T-cell (primary cell): ENCODE measurements around the gene PLAU. TPM values are rescaled to one million over a fixed set of nuclear protein-coding genes. Genes with fewer than 3 reads are reported as not detected.

ENCODE experiments used
- ATAC-seq, 4 experiments: fragments of 200-7000 bp in 3 of 4; fragments of 150-1000 bp in 1 of 4; cut with Tn5 transposase; replicated peaks in 1 of 4; 1 replicate in 3 of 4; 2 replicates in 1 of 4; pipeline ENCODE4 v1.10.0; 2021; ENCODE audit warnings: moderate library complexity in 3 of 4, mild to moderate bottlenecking in 2 of 4, moderate number of reproducible peaks in 1 of 4
- CTCF ChIA-PET, 2 donors: fragments of 300-600 bp; sonication (Branson Sonifier 250); formaldehyde crosslinking; loops; one replicate each; lab custom pipeline; 2022; ENCODE audit warnings: antibody characterized with exemption in 2 of 2; lab: Charles Lee
- POLR2A ChIA-PET, 2 donors: fragments of 300-600 bp; sonication (Branson Sonifier 250); formaldehyde crosslinking; loops; one replicate each; lab custom pipeline; 2022; ENCODE audit warnings: antibody characterized with exemption in 2 of 2; lab: Charles Lee
- DNase-seq, 35 experiments: peaks; one replicate each; pipeline versions ENCODE4 v3.0.0 to v3.0.0-alpha.2; 2013 to 2023
- H3K27ac ChIP-seq: one replicate; pipeline ENCODE4 v1.5.1; 2013; ENCODE audit warnings: low read length
- H3K27me3 ChIP-seq, 2 experiments: replicated peaks in 1 of 2; 1 replicate in 1 of 2; 2 replicates in 1 of 2; pipeline versions ENCODE4 v1.6.1 to v1.7.0; 2013; ENCODE audit warnings: low read length in 1 of 2, mixed read lengths in 1 of 2; ENCODE audit not compliant: control insufficient read depth in 2 of 2, insufficient read depth in 2 of 2; ENCODE audit errors: extremely low read depth in 1 of 2
- H3K36me3 ChIP-seq, 2 donors: 1 replicate in 1 of 2; 2 replicates in 1 of 2; pipeline versions ENCODE4 v1.6.1 to v1.7.0; 2013; ENCODE audit warnings: low read length in 1 of 2; ENCODE audit not compliant: control insufficient read depth in 2 of 2, insufficient read depth in 1 of 2; ENCODE audit errors: extremely low read depth in 1 of 2
- H3K4me1 ChIP-seq, 2 experiments: 1 replicate in 1 of 2; 2 replicates in 1 of 2; pipeline versions ENCODE4 v1.6.1 to v1.7.0; 2013; ENCODE audit warnings: low read length in 2 of 2, mixed read lengths in 1 of 2; ENCODE audit not compliant: insufficient read depth in 2 of 2, control insufficient read depth in 1 of 2; ENCODE audit errors: extremely low read depth in 1 of 2
- H3K4me3 ChIP-seq, 2 donors: 1 replicate in 1 of 2; 2 replicates in 1 of 2; pipeline versions ENCODE4 v1.5.1 to v1.7.0; 2013; ENCODE audit warnings: mild to moderate bottlenecking in 2 of 2, low read length in 1 of 2, moderate library complexity in 1 of 2; ENCODE audit not compliant: control insufficient read depth in 1 of 2; ENCODE audit errors: extremely low read depth in 1 of 2
- H3K9me3 ChIP-seq: 2 replicates; pipeline ENCODE4 v1.7.0; 2013
- H3K27ac Mint-ChIP-seq, 2 donors: one replicate each; pipeline ENCODE4 v1.8.0; 2020 to 2021; ENCODE audit warnings: mild to moderate bottlenecking in 2 of 2, mixed read lengths in 2 of 2
- H3K27me3 Mint-ChIP-seq, 2 donors: one replicate each; pipeline ENCODE4 v1.8.0; 2021 to 2022; ENCODE audit warnings: mixed read lengths in 2 of 2
- H3K36me3 Mint-ChIP-seq: one replicate; pipeline ENCODE4 v1.8.0; 2021; ENCODE audit warnings: mixed read lengths
- H3K4me1 Mint-ChIP-seq, 3 donors: one replicate each; pipeline ENCODE4 v1.8.0; 2020 to 2022; ENCODE audit warnings: mixed read lengths in 3 of 3, mild to moderate bottlenecking in 1 of 3
- H3K4me3 Mint-ChIP-seq, 3 donors: one replicate each; pipeline ENCODE4 v1.8.0; 2020 to 2022; ENCODE audit warnings: mild to moderate bottlenecking in 3 of 3, mixed read lengths in 3 of 3, moderate library complexity in 3 of 3
- H3K9me3 Mint-ChIP-seq, 3 donors: one replicate each; pipeline ENCODE4 v1.8.0; 2020 to 2022; ENCODE audit warnings: mixed read lengths in 3 of 3
- WGBS: methylation state at CpG from one replicate; pipeline ENCODE4 v1.1.5; 2013; ENCODE audit warnings: missing lambda C conversion rate; ENCODE audit not compliant: insufficient coverage; 5-methylcytosine and 5-hydroxymethylcytosine counted together
- total RNA-seq, 35 experiments: library from RNA in 6 of 35; stranded (reverse) in 6 of 35; fragments of 120-200 nt in 1 of 35; gene quantifications; one replicate each; pipeline versions ENCODE4 v1.2.1 to v1.2.4 and lab custom pipeline; 2013 to 2026

Gene PLAU
- total RNA-seq, 5 donors from 2014 or later (not counting 1 experiment from before 2014, with no cell fraction given): 0.63 to 1.1 (median 1.1) TPM; not detected in 2

DNA sequence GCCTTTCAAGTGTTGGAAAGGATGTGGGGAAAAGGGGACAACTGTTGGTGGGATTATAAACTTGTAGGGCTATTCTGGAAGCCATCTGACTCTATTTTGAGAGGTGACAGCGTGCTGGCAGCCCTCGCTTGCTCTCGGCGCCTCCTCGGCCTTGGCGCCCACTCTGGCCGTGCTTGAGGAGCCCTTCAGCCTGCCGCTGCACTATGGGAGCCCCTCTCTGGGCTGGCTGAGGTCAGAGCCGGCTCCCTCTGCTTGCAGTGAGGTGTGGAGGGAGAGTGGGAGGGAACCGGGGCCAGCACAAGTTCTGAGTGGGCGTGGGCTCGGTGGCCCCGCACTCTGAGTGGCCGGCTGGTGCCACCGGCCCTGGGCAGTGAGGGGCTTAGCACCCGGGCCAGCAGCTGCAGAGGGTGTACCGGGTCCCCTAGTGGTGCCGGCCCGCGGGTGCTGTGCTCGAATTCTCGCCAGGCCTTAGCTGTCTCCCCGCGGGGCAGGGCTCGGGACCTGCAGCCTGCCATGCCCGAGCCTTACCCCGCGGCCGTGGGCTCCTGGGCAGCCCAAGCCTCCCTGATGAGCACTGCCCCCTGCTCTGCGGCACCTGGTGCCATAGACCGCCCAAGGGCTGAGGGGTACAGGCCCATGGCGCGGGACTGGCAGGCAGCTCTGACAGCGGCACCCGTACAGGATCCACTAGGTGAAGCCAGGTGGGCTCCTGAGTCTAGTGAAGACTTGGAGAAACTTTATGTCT is 33.6 kb downstream of the PLAU start:
- H3K9me3 Mint-ChIP-seq: no peaks in the 10 kb centered on the region
- Histone ChIP-seq H3K27me3 (peaks cover 0 to 2% of the 10 kb centered on the region in 2 experiments), H3K36me3 (no peaks in the 10 kb centered on the region), H3K4me1 (peaks cover 0 to 9% of the 10 kb centered on the region in 2 experiments), H3K4me3 (no peak overlapping the region), H3K9me3 (no peaks in the 10 kb centered on the region), H3K27ac (no peak overlapping the region)
- ATAC-seq: no peak
- WGBS: 94% methylated on average over 22 of the region's 35 CpGs
- peaks cover 5 to 8% (median 7%) of the 10 kb centered on the region in 3 donors for H3K4me1 Mint-ChIP-seq
- H3K27ac Mint-ChIP-seq: no peak overlapping the region
- no peak overlapping the region for H3K4me3 Mint-ChIP-seq
- POLR2A ChIA-PET: interaction anchor here in 1 of 2 donors (0.5 kb wide), 1 partner anchor 228 kb away, joined by 5 read pairs; no protein-coding TSS in a partner anchor
- CTCF ChIA-PET: interaction anchor here (0.6 to 1.7 kb wide), 5 partner anchors 12 to 81 kb away, joined by 3 to 5 read pairs (median 4); no protein-coding TSS in a partner anchor
- H3K27me3 Mint-ChIP-seq: no peaks in the 10 kb centered on the region
- no peaks in the 10 kb centered on the region for H3K36me3 Mint-ChIP-seq
- DNase-seq: no peak

DNA sequence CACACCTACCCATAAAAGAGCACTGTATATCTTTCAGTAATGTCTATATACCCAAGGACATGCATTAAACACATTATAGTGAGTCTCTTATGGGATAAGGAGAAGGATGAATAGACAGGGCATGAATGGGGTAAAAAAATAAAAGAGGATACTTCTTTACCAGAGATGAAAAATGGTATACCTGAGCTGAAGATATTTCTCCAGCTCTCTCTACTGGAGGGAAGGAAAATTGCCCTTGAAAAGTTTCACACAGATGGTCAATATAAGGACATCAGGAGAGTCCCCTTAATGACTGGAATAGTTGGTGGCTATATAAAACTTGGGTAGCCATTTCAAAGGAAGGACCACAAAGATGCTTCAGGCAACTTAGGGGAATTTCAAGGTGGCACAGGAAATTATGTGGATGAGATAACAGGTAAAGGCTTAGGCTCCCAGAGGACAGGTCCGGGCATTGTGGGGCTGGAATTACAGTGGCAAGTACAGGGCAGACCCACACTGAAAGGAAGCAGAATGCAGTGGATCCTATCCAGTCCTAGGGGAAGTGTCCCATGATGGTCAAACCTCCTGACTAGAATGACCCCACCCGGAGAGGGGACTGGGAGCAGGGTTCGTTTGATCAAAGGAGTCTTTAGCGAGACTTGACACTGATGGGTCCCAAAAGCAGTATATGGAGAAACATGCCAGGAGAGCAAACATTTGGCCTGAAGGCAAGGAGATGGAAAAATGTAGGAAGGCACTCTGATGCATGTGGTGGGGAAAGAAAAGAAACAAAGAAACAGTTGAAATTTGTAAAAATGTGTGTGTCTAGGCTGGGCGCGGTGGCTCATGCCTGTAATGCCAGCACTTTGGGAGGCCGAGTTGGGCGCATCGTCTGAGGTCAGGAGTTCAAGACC is 35.6 kb downstream of the PLAU start:
- no peaks in the 10 kb centered on the region for H3K36me3 ChIP-seq
- no peak overlapping the region for H3K27ac ChIP-seq
- Mint-ChIP-seq H3K9me3 (no peaks in the 10 kb centered on the region), H3K27me3 (no peaks in the 10 kb centered on the region), H3K4me3 (no peak overlapping the region), H3K36me3 (no peaks in the 10 kb centered on the region), H3K27ac (no peak overlapping the region), H3K4me1 (no peaks in the 10 kb centered on the region)
- ChIA-PET CTCF (interaction anchor here in 1 of 2 donors (1.7 kb wide), 1 partner anchor 10 kb away, joined by 5 read pairs; no protein-coding TSS in a partner anchor), POLR2A (no interaction called here)
- no peak for ATAC-seq
- no peak overlapping the region for H3K4me3 ChIP-seq
- H3K4me1 ChIP-seq: no peaks in the 10 kb centered on the region
- no peaks in the 10 kb centered on the region for H3K9me3 ChIP-seq
- 97% methylated on average over 3 of the region's 9 CpGs for WGBS
- DNase-seq: no peak
- peaks cover 0 to 2% of the 10 kb centered on the region in 2 experiments for H3K27me3 ChIP-seq

DNA sequence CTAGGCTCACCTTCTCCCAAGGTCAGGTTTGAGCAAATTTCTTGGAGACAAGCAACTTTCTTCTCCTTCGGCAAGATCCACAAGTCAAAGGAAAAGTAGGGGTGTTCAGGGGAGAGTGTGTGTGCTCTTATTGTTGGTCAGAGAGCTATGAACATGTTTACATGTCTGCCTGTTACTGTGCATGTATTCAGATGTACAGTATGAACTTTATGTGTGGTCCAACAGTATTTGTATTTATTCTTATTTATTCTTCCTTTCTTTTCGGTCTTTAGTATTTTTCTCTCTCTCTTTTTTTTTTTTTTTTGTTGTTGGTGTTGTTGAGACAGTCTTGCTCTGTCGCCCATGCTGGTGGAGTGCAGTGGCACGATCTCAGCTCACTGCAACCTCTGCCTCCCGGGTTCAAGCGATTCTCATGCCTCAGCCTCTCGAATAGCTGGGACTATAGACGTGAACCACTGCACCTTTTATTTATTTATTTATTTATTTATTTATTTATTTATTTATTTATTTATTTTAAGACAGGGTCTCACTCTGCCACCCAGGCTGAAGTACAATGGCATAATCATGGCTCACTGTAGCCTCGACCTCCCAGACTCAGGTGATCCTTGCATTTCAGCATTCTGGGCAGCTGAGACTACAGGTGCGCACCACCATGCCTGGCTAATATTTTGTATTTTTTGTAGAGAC is 38.2 kb downstream of the PLAU start:
- POLR2A ChIA-PET: interaction anchor here in 1 of 2 donors (0.7 kb wide), 1 partner anchor 101 kb away, joined by 5 read pairs; no protein-coding TSS in a partner anchor
- ATAC-seq: no peak

DNA sequence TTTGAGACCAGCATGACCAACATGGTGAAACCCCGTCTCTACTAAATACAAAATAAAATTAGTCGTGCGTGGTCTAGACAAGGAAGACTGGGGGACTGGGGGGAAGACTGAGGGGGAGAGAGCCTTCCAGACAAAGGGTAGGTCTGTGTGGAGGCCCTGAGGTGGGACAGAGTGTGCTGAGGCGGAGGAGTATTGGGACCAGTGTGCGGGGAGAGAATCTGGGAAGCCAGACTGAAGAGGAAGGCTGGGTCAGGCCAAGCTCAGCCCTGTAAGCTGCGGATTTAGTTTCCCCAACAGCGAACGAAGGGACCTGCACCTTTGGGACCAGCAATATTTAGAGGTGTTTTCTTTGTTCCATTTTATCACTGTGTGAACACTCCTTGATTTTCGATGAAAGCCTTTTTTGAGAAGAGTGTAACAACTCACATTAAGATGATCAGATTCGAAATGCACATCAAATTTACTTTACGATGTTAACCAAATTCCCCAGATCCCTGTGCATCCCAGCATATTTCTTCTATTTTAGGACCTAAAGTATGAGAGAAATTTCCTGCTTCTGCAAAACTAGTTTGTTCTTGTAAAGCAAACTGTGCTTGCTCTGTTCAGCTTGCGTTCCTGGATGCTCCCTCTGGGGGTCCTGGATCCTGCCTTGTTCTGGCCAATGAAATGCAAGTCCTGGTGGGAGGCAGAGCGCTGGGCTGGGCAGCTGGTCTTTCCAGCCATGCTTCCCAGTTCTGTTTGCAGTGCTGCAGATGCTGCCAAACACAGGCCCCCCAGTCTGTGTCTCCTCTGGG is 39.4 kb downstream of the PLAU start:
- Mint-ChIP-seq H3K27ac (no peak overlapping the region), H3K36me3 (no peaks in the 10 kb centered on the region), H3K27me3 (no peaks in the 10 kb centered on the region), H3K4me1 (peaks cover 8 to 13% (median 13%) of the 10 kb centered on the region in 3 donors), H3K4me3 (no peak overlapping the region), H3K9me3 (no peaks in the 10 kb centered on the region)
- Histone ChIP-seq H3K36me3 (no peaks in the 10 kb centered on the region), H3K9me3 (no peaks in the 10 kb centered on the region), H3K27me3 (no peaks in the 10 kb centered on the region), H3K27ac (no peak overlapping the region), H3K4me1 (peaks cover 0 to 7% of the 10 kb centered on the region in 2 experiments), H3K4me3 (no peak overlapping the region)
- DNase-seq (no peak), ATAC-seq (no peak)
- 98% methylated on average over 7 of the region's 13 CpGs for WGBS
- POLR2A ChIA-PET: no interaction called here
- CTCF ChIA-PET: no interaction called here

More for the DNA sequence above, 38.2 kb downstream of the PLAU start:
- no peaks in the 10 kb centered on the region for H3K27me3 ChIP-seq
- H3K4me1 Mint-ChIP-seq: peaks cover 4 to 8% (median 7%) of the 10 kb centered on the region in 3 donors
- H3K27ac Mint-ChIP-seq: no peak overlapping the region
- no peak overlapping the region for H3K4me3 Mint-ChIP-seq
- no peaks in the 10 kb centered on the region for H3K36me3 Mint-ChIP-seq
- no peaks in the 10 kb centered on the region for H3K9me3 Mint-ChIP-seq
- H3K4me1 ChIP-seq: peaks cover 0 to 5% of the 10 kb centered on the region in 2 experiments
- DNase-seq: no peak
- no peaks in the 10 kb centered on the region for H3K27me3 Mint-ChIP-seq
- CTCF ChIA-PET: interaction anchor here in 1 of 2 donors (1.6 kb wide), 1 partner anchor 63 kb away, joined by 4 read pairs; no protein-coding TSS in a partner anchor
- H3K9me3 ChIP-seq: no peaks in the 10 kb centered on the region
- no peak overlapping the region for H3K27ac ChIP-seq
- no peaks in the 10 kb centered on the region for H3K36me3 ChIP-seq
- no peak overlapping the region for H3K4me3 ChIP-seq
- no CpG with 5 or more reads among the region's 10 CpGs for WGBS

DNA sequence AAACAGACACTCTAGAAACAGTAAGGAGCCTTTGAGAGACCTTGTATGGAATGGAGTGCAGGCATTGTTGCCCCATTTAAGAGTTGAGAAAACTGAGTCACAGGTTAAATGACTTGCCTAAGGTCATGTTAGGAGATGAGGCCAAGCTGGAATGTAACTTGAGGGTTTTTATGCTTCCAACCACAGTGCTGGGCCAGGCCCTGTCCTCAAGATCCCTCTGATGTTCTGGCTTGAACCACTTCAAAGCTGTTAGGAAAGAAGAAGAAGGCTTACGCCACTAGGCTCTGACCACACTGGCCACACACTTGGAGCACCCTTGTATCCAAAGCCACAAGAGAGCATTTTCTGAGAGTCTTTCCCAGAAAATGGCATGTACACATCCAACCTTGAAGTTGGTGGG is 42.7 kb downstream of the PLAU start:
- H3K27ac Mint-ChIP-seq: peak overlapping the region in 1 of 2 donors; percentile 0
- H3K4me1 ChIP-seq: peaks cover 15 to 36% of the 10 kb centered on the region in 2 experiments
- H3K9me3 ChIP-seq: no peaks in the 10 kb centered on the region
- no peak for ATAC-seq
- DNase-seq: no peak
- H3K36me3 ChIP-seq: no peaks in the 10 kb centered on the region
- H3K9me3 Mint-ChIP-seq: no peaks in the 10 kb centered on the region
- no peak overlapping the region for H3K4me3 ChIP-seq
- POLR2A ChIA-PET: no interaction called here
- CTCF ChIA-PET: interaction anchor here in 1 of 2 donors (0.6 kb wide), 1 partner anchor 71 kb away, joined by 10 read pairs; no protein-coding TSS in a partner anchor
- H3K36me3 Mint-ChIP-seq: no peaks in the 10 kb centered on the region
- H3K27ac ChIP-seq: no peak overlapping the region
- peaks cover 31 to 41% (median 41%) of the 10 kb centered on the region in 3 donors for H3K4me1 Mint-ChIP-seq
- no CpG with 5 or more reads among the region's 1 CpG for WGBS
- H3K27me3 Mint-ChIP-seq: no peaks in the 10 kb centered on the region
- H3K27me3 ChIP-seq: no peaks in the 10 kb centered on the region
- no peak overlapping the region for H3K4me3 Mint-ChIP-seq
